Fibroblast of skin of right biceps (primary cell): ENCODE data around the gene PAK4.
"Not testable (repeated sequence)": the region's sequence is repeated elsewhere in the genome, so short reads cannot be mapped to it uniquely, and the experiment has no call there.

Experiments
- DNase-seq: peaks from one replicate; pipeline ENCODE4 v3.0.0-alpha.2; 2013

Gene PAK4

DNA sequence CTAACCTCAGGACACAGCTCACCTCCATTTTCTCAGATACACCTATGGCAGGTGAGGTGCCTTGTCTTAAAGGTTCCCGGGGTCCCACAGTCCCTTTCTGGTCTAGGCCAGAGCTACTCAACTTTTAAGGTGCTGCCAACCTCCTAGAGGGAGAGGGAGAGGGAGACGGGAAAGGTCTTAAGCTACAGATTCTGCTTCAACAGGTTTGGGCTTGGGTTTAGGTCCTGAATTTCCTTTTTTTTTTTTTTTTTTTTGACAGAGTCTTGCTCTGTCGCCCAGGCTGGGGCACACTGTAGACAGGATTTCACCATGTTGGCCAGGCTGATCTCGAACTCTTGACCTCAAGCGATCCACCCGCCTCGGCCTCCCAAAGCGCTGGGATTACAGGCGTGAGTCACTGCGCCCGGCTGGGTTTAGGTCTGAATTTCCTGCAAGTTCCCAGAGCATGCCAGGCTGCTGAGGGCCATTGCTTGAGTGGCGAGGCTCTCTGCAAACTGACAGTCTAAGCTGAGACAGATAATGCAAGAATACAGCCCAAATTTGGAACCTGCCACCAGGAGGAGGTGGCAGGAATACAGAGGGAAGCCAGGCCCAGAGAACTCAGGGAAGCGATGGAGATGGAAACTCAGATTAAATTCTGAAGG, 86.3 kb downstream of the PAK4 start:
- DNase-seq, result no peak

DNA sequence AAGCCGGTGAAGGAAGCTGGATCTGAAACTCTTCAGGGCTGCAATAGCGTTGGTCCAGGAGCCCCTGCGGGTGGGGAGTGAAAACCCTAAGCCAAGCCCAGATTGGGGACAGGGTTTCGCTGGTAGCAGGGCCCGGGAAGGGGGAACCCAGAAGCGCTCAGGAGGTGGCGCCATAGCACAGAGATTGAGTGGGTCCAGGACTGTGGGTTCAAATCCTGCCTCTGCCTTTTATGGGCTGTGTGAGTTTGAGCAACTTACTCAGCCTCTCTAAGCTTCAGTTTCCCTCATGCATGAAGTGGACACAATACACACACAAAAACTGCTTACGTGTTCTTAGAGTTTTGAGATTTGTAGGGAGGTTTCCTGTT, 86.8 kb downstream of the PAK4 start:
- DNase-seq, result peak; percentile 5

DNA sequence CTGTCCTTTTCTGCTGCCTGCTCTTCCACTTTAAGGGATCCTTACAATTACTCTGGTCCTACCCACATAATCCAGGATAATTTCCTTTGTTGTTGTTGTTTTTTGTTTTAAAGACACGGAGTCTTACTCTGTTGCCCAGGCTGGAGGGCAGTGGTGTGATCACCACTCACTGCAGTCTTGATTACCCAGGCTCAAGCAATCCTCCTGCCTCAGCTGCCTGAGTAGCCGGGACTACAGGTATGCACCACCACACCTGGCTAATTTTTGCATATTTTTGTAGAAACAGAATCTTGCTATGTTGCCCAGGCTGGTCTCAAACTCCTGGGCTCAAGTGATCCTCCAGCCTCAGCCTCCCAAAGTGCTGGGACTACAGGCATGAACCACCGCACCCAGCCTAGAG, 89.7 kb downstream of the PAK4 start:
- not testable (repeated sequence) for DNase-seq

DNA sequence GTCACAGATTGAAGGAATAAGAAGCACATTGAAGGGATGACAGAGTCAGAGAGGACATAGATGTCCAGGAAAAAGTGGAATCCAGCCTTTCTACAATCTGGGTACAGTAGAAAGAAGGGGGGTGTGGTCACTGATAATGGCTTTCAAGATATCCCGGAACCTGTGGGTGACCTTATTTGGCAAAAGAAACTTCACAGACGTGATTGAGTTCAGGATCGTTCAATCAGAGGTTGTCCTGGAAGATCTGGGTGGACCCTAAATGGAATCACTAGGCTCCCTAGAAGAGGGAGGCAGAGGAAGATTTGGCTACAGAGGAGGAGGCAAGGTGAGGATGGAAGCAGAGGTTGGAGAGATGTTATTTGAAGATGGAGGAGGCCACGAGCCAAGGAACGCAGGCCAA, 91.5 kb downstream of the PAK4 start:
- no peak for DNase-seq

DNA sequence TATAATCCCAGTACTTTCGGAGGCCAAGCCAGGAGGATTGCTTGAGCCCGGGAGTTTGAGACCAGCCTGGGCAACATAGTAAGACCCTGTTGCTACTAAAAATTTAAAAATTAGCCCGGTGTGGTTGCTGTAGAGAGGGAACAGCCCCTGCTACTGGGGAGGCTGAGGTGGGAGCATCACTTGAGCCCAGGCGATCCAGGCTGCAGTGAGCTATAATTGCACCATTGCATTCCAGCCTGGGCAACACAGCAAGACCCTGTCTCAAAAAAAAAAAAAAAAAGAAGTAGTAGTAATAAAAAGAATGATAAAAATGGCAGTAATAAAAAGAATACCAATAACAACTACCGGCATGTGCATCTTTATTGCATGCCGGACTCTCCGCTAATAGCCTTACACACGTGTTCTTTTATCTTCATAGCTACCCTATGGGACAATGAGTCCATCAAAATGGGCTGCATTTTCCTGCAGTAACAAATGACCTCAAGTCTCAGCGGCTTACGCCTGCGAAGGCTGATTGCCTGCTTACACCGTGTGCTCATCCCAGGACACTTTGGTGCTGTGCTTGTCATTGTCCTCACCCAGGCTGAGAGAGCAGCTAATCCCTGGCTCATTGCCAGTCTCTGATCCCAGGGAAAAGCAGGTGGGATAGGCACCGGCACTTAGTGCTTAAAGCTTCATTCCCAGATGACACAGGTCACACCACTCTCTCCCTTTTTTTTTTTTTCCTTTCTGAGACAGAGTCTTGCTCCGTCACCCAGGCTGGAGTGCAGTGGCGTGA, 92.8 kb downstream of the PAK4 start:
- no peak for DNase-seq

DNA sequence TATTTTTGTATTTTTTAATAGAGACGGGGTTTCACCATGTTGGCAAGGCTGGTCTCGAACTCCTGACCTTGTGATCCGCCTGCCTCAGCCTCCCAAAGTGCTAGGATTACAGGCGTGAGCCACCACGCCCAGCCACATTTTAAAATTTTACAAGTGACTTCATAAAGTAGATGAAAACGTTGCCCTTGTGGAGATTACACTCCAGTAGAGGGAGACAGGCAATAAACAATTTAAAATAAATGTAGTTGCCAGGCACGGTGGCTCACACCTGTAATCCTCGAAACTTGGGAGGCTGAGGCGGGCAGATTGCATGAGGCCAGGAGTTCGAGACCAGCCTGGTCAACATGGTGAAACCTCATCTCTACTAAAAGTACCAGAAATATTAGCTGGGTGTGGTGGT, 93.5 kb downstream of the PAK4 start:
- not testable (repeated sequence) for DNase-seq

DNA sequence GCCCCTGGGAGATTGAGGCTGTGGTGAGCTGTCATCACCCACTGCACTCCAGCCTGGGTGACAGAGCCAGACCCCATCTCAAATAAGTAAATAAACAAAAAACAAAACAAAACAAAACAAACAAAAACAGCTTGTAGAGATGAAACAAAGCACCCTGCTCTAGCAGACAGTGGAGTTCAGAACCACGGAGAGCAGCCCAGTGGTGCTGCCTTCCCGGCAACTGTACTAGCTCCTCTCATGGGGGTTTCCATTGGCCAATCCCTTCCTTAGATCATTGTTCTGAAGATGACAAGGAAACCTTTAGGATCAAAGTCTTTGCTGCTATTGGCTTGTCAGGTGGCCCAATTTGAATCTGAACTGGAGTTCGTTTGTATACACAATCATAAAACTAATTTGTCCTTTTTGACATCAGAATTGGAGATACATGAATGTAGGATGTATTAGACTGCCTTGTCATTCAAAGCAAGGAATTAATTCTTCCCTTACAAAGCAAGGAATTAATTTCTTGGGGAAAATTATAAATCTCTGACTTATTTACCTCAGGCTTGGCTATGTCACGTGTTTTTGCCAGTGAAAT, 98.2 kb downstream of the PAK4 start:
- DNase-seq, result no peak

DNA sequence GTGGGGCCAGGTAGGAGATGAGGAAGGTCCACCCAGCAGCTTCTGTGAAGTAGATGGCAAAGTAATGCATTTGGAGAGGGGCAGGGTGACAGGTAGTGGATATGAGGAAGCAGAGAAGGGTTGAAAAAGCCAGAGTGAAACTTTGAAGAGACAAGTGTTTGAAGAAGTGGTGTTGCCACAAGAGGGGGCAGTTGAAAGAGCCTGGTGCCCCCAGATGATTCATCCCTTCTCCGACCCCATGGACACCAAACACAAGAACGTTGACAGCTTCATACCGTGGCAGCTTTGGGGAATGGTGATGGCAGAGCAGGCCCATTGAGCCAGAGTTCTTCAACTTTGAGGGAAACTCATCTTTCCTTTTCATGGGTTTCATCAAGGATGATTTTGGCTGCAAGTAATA, 99.3 kb downstream of the PAK4 start:
- no peak for DNase-seq
